ENCODE measurements around the gene CFAP97. TPM values are rescaled to one million over a fixed set of nuclear protein-coding genes. Genes with fewer than 3 reads are reported as not detected.

CFAP97 gene
- total and polyA plus RNA-seq, 9 of the 15 experiments (the other 6 are each of a cell fraction or from before 2014, with no cell fraction given), result 17.3 to 57.8 (median 44.4) TPM

DNA sequence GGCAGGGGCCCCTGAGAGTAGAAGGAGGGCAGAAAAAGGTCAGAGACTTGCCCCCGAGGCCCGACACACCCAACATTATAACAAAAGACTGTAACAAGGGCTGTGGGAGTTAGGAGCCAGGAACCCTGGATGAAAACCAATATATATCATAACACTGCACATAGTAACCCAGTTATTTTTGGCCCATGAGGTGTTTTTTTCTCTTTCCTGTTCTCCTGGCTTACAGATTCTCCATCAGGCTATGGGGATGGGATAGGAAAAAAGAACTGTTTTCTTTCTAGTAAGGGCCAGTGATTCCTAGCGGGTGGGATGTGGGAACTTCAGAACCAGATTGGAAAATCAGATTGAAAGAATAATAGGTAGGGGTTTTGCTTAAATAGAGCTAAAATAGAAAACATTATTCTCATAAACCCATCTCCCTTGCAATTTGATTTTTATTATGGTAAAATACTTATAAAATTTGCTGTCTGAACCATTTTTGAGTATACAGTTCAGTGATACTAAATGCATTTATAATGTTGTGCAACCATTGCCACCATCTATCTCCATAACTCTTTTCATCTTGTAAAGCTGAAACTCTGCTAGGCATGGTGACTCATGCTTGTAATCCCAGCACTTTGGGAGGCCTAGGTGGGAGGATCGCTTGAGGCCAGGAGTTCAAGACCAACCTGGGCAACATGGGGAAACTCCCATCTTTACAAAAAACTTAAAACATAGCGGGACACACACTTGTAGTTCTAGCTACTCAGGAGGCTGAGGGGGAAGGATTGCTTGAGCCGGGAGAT is 39.1 kb upstream of the CFAP97 start (continued):
- TF ChIP-seq TRIM25 (IDR thresholded peaks at IDR 0.05; ENCODE audit: borderline replicate concordance) (no peak), ZNF133 (CRISPR knock-in tag; IDR thresholded peaks at IDR 0.05) (no peak), HEY1 (CRISPR knock-in tag; IDR thresholded peaks at IDR 0.05; ENCODE audit: borderline replicate concordance) (no peak), XRCC4 (IDR thresholded peaks at IDR 0.05; ENCODE audit: extremely low read depth, insufficient read depth, insufficient read length) (no peak), POLR2A (conservative IDR thresholded peaks at IDR 0.05) (no peak), MBD2 (IDR thresholded peaks at IDR 0.05; ENCODE audit: borderline replicate concordance, low read depth) (no peak), ZNF146 (CRISPR knock-in tag; IDR thresholded peaks at IDR 0.05; ENCODE audit: unreplicated experiment) (no peak), C11orf30 (IDR thresholded peaks at IDR 0.05; ENCODE audit: low read depth) (no peak), GABPB1 (CRISPR knock-in tag; IDR thresholded peaks at IDR 0.05) (no peak), ZFP91 (CRISPR knock-in tag; IDR thresholded peaks at IDR 0.05) (no peak), KDM1A (IDR thresholded peaks at IDR 0.05) (peak; percentile 11 to 30; a peak in 1 of 4 replicates), ILK (tag; IDR thresholded peaks at IDR 0.05; ENCODE audit: borderline replicate concordance, low read depth) (no peak), MLLT1 (IDR thresholded peaks at IDR 0.05) (no peak)
- TF ChIP-seq, protein P1, sequence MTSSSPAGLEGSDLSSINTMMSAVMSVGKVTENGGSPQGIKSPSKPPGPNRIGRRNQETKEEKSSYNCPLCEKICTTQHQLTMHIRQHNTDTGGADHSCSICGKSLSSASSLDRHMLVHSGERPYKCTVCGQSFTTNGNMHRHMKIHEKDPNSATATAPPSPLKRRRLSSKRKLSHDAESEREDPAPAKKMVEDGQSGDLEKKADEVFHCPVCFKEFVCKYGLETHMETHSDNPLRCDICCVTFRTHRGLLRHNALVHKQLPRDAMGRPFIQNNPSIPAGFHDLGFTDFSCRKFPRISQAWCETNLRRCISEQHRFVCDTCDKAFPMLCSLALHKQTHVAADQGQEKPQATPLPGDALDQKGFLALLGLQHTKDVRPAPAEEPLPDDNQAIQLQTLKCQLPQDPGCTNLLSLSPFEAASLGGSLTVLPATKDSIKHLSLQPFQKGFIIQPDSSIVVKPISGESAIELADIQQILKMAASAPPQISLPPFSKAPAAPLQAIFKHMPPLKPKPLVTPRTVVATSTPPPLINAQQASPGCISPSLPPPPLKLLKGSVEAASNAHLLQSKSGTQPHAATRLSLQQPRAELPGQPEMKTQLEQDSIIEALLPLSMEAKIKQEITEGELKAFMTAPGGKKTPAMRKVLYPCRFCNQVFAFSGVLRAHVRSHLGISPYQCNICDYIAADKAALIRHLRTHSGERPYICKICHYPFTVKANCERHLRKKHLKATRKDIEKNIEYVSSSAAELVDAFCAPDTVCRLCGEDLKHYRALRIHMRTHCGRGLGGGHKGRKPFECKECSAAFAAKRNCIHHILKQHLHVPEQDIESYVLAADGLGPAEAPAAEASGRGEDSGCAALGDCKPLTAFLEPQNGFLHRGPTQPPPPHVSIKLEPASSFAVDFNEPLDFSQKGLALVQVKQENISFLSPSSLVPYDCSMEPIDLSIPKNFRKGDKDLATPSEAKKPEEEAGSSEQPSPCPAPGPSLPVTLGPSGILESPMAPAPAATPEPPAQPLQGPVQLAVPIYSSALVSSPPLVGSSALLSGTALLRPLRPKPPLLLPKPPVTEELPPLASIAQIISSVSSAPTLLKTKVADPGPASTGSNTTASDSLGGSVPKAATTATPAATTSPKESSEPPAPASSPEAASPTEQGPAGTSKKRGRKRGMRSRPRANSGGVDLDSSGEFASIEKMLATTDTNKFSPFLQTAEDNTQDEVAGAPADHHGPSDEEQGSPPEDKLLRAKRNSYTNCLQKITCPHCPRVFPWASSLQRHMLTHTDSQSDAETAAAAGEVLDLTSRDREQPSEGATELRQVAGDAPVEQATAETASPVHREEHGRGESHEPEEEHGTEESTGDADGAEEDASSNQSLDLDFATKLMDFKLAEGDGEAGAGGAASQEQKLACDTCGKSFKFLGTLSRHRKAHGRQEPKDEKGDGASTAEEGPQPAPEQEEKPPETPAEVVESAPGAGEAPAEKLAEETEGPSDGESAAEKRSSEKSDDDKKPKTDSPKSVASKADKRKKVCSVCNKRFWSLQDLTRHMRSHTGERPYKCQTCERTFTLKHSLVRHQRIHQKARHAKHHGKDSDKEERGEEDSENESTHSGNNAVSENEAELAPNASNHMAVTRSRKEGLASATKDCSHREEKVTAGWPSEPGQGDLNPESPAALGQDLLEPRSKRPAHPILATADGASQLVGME (CRISPR knock-in tag; IDR thresholded peaks at IDR 0.05), result no peak
- TF ChIP-seq, protein P2, sequence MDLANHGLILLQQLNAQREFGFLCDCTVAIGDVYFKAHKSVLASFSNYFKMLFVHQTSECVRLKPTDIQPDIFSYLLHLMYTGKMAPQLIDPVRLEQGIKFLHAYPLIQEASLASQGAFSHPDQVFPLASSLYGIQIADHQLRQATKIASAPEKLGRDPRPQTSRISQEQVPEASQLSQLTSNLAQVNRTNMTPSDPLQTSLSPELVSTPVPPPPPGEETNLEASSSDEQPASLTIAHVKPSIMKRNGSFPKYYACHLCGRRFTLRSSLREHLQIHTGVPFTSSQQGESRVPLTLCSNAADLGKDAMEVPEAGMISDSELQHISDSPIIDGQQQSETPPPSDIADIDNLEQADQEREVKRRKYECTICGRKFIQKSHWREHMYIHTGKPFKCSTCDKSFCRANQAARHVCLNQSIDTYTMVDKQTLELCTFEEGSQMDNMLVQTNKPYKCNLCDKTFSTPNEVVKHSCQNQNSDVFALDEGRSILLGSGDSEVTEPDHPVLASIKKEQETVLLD (IDR thresholded peaks at IDR 0.05), result no peak
